ENCODE measurements around the gene ADRA2C. TPM values are rescaled to one million over a fixed set of nuclear protein-coding genes. Genes with fewer than 3 reads are reported as not detected.

ADRA2C gene
- total RNA-seq, 2 experiments from 2014 or later: not detected

GRCh38 chr4:3741217-3742011, 24.8 kb upstream of the ADRA2C start:
- Histone ChIP-seq H3K27ac (ENCODE audit: low read depth in 1 of 2, low read length in 2 of 2) (no peak overlapping the region), H3K4me1 (ENCODE audit: insufficient read depth, low read length) (no peaks in the 10 kb centered on the region), H3K4me3 (ENCODE audit: low read length) (no peak overlapping the region), H3K36me3 (ENCODE audit: insufficient read depth, low read length) (no peaks in the 10 kb centered on the region), H3K9me3 (ENCODE audit: control insufficient read depth in 1 of 2, insufficient read depth in 1 of 2, low read length in 2 of 2) (peaks cover 3 to 51% of the 10 kb centered on the region in 2 experiments), H3K27me3 (ENCODE audit: control insufficient read depth in 1 of 2, insufficient read depth in 2 of 2, low read length in 2 of 2) (peaks cover 9% of the 10 kb centered on the region in 2 experiments)
- ChIA-PET POLR2A (no interaction called here), CTCF (no interaction called here)
- Mint-ChIP-seq H3K27ac (no peak overlapping the region), H3K4me3 (no peak overlapping the region), H3K4me1 (ENCODE audit: low read depth) (no peaks in the 10 kb centered on the region), H3K9me3 (no peaks in the 10 kb centered on the region), H3K27me3 (peaks cover 49% of the 10 kb centered on the region), H3K36me3 (ENCODE audit: low read depth) (no peaks in the 10 kb centered on the region)
- TF ChIP-seq, protein P1, sequence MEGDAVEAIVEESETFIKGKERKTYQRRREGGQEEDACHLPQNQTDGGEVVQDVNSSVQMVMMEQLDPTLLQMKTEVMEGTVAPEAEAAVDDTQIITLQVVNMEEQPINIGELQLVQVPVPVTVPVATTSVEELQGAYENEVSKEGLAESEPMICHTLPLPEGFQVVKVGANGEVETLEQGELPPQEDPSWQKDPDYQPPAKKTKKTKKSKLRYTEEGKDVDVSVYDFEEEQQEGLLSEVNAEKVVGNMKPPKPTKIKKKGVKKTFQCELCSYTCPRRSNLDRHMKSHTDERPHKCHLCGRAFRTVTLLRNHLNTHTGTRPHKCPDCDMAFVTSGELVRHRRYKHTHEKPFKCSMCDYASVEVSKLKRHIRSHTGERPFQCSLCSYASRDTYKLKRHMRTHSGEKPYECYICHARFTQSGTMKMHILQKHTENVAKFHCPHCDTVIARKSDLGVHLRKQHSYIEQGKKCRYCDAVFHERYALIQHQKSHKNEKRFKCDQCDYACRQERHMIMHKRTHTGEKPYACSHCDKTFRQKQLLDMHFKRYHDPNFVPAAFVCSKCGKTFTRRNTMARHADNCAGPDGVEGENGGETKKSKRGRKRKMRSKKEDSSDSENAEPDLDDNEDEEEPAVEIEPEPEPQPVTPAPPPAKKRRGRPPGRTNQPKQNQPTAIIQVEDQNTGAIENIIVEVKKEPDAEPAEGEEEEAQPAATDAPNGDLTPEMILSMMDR (IDR thresholded peaks at IDR 0.05): no peak
- ATAC-seq (ENCODE audit: poor library complexity) (no peak), DNase-seq (no peak)
- intact Hi-C loops (cut with DNase I, micrococcal nuclease): no loop called here

GRCh38 chr4:3742610-3743009, 23.6 kb upstream of the ADRA2C start:
- H3K4me3 Mint-ChIP-seq: no peak overlapping the region
- Histone ChIP-seq H3K4me3 (ENCODE audit: low read length) (no peak overlapping the region), H3K27me3 (ENCODE audit: control insufficient read depth in 1 of 2, insufficient read depth in 2 of 2, low read length in 2 of 2) (peaks cover 9% of the 10 kb centered on the region in 2 experiments), H3K27ac (ENCODE audit: low read depth in 1 of 2, low read length in 2 of 2) (no peak overlapping the region), H3K9me3 (ENCODE audit: control insufficient read depth in 1 of 2, insufficient read depth in 1 of 2, low read length in 2 of 2) (peaks cover 3 to 51% of the 10 kb centered on the region in 2 experiments), H3K36me3 (ENCODE audit: insufficient read depth, low read length) (no peaks in the 10 kb centered on the region), H3K4me1 (ENCODE audit: insufficient read depth, low read length) (no peaks in the 10 kb centered on the region)
- H3K9me3 Mint-ChIP-seq: no peaks in the 10 kb centered on the region
- DNase-seq: no peak
- no peaks in the 10 kb centered on the region for H3K4me1 Mint-ChIP-seq (ENCODE audit: low read depth)
- ChIA-PET POLR2A (no interaction called here), CTCF (no interaction called here)
- intact Hi-C loops (cut with DNase I, micrococcal nuclease): no loop called here
- H3K27ac Mint-ChIP-seq: no peak overlapping the region
- TF ChIP-seq, protein P1 (IDR thresholded peaks at IDR 0.05): no peak
- peaks cover 55% of the 10 kb centered on the region for H3K27me3 Mint-ChIP-seq
- no peaks in the 10 kb centered on the region for H3K36me3 Mint-ChIP-seq (ENCODE audit: low read depth)
- no peak for ATAC-seq (ENCODE audit: poor library complexity)

GRCh38 chr4:3744232-3744631, 22.0 kb upstream of the ADRA2C start:
- TF ChIP-seq, protein P1 (IDR thresholded peaks at IDR 0.05): no peak
- Mint-ChIP-seq H3K27me3 (peaks cover 61% of the 10 kb centered on the region), H3K36me3 (ENCODE audit: low read depth) (no peaks in the 10 kb centered on the region), H3K9me3 (no peaks in the 10 kb centered on the region), H3K4me3 (no peak overlapping the region), H3K27ac (no peak overlapping the region), H3K4me1 (ENCODE audit: low read depth) (no peaks in the 10 kb centered on the region)
- no peaks in the 10 kb centered on the region for H3K36me3 ChIP-seq (ENCODE audit: insufficient read depth, low read length)
- CTCF ChIA-PET: no interaction called here
- H3K27ac ChIP-seq (ENCODE audit: low read depth in 1 of 2, low read length in 2 of 2): no peak overlapping the region
- H3K27me3 ChIP-seq (ENCODE audit: control insufficient read depth in 1 of 2, insufficient read depth in 2 of 2, low read length in 2 of 2): peaks cover 11 to 13% of the 10 kb centered on the region in 2 experiments
- POLR2A ChIA-PET: no interaction called here
- peaks cover 3 to 46% of the 10 kb centered on the region in 2 experiments for H3K9me3 ChIP-seq (ENCODE audit: control insufficient read depth in 1 of 2, insufficient read depth in 1 of 2, low read length in 2 of 2)
- DNase-seq (no peak), ATAC-seq (ENCODE audit: poor library complexity) (no peak)
- no peak overlapping the region for H3K4me3 ChIP-seq (ENCODE audit: low read length)
- no peaks in the 10 kb centered on the region for H3K4me1 ChIP-seq (ENCODE audit: insufficient read depth, low read length)
- intact Hi-C loops (cut with DNase I, micrococcal nuclease): no loop called here
